Measurements from ENCODE around the gene RAB3IL1.

- no peak for TF ChIP-seq CTCF (IDR thresholded peaks at IDR 0.05)
- no peak for TF ChIP-seq POLR2A (IDR thresholded peaks at IDR 0.05)
These were observed 4.2 kb downstream of the RAB3IL1 start for GRCh38 chr11:61912991-61913698.
